C4-2B (cell line): ENCODE measurements around the gene CFAP97.

Source experiments
- ZFX ChIP-seq: fragments of 450-650 bp; IDR thresholded peaks from 2 replicates; pipeline ENCODE4 v1.6.1; 2017
- TF ChIP-seq, protein P1 (sequence below): fragments of 450-650 bp; conservative IDR thresholded peaks from 2 replicates; pipeline ENCODE4 v1.5.1; 2017; ENCODE audit warnings: mild to moderate bottlenecking

- TF ChIP-seq, protein P1, sequence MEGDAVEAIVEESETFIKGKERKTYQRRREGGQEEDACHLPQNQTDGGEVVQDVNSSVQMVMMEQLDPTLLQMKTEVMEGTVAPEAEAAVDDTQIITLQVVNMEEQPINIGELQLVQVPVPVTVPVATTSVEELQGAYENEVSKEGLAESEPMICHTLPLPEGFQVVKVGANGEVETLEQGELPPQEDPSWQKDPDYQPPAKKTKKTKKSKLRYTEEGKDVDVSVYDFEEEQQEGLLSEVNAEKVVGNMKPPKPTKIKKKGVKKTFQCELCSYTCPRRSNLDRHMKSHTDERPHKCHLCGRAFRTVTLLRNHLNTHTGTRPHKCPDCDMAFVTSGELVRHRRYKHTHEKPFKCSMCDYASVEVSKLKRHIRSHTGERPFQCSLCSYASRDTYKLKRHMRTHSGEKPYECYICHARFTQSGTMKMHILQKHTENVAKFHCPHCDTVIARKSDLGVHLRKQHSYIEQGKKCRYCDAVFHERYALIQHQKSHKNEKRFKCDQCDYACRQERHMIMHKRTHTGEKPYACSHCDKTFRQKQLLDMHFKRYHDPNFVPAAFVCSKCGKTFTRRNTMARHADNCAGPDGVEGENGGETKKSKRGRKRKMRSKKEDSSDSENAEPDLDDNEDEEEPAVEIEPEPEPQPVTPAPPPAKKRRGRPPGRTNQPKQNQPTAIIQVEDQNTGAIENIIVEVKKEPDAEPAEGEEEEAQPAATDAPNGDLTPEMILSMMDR = no peak
- no peak for TF ChIP-seq ZFX
These were observed 17.7 kb upstream of the CFAP97 start for GRCh38 chr4:185221491-185221890.
